ENCODE results near the gene AFF1.

The AFF1 gene

DNA sequence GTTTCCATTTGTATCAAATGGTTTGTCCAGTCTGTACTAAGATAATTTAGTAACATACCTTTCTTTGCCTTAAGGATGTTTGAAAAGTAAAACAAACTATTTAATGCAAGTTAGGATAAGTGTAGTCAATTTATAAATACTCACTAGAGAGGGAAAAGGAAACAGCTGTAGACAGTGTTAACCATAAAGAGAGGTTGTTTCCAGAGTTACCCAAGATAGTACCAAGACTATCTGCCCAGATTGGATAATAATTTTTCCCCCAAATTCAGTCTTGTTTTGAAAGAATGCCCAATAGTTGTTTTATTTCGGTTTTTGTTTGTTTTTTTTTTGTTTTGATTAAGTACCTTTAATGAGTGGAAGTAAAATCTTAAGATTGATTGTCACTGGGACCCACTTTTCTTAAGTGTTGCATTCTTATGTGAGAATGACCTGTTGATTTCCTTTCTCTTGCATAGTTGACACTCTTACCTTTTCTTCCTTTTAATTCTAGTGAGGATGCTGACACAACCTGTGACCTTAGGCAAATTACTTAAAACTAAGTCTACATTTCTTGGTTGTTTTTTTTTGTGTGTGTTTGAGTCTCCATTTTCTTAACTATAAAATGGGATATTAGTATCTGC lies 12.8 kb downstream of the AFF1 start:
- H3K4me3 ChIP-seq (ENCODE audit: low read depth, low read length), result no peak overlapping the region
- in situ Hi-C loops (cut with HindIII; ENCODE audit: low sequenced_read_pairs), result no loop called here
- no peak for DNase-seq (ENCODE audit: low read depth)
- TF ChIP-seq, protein P1, sequence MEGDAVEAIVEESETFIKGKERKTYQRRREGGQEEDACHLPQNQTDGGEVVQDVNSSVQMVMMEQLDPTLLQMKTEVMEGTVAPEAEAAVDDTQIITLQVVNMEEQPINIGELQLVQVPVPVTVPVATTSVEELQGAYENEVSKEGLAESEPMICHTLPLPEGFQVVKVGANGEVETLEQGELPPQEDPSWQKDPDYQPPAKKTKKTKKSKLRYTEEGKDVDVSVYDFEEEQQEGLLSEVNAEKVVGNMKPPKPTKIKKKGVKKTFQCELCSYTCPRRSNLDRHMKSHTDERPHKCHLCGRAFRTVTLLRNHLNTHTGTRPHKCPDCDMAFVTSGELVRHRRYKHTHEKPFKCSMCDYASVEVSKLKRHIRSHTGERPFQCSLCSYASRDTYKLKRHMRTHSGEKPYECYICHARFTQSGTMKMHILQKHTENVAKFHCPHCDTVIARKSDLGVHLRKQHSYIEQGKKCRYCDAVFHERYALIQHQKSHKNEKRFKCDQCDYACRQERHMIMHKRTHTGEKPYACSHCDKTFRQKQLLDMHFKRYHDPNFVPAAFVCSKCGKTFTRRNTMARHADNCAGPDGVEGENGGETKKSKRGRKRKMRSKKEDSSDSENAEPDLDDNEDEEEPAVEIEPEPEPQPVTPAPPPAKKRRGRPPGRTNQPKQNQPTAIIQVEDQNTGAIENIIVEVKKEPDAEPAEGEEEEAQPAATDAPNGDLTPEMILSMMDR (IDR thresholded peaks at IDR 0.05; ENCODE audit: low read depth, low read length, missing control alignments), result no peak

DNA sequence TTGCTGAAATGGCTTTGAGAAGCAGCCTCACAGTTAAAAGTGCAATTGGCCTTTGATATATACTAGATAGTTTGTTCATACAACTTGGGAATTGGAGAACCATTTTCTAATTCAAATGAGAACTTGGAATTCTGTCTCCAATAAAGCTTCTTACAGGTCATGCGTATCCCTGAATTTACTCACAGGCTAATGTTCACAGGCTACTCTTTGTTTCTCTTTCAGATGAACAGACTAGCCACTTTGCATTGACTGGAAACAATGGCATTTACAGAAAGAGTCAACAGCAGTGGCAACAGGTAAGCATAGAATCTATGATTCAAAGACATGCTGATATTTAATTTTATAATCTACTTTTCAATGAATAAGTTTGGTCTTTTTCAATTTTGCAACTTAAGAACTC lies 13.5 kb downstream of the AFF1 start:
- in situ Hi-C loops (cut with HindIII; ENCODE audit: low sequenced_read_pairs), result no loop called here
- no peak for DNase-seq (ENCODE audit: low read depth)
- TF ChIP-seq, protein P1 (IDR thresholded peaks at IDR 0.05; ENCODE audit: low read depth, low read length, missing control alignments), result no peak
- H3K4me3 ChIP-seq (ENCODE audit: low read depth, low read length), result no peak overlapping the region

DNA sequence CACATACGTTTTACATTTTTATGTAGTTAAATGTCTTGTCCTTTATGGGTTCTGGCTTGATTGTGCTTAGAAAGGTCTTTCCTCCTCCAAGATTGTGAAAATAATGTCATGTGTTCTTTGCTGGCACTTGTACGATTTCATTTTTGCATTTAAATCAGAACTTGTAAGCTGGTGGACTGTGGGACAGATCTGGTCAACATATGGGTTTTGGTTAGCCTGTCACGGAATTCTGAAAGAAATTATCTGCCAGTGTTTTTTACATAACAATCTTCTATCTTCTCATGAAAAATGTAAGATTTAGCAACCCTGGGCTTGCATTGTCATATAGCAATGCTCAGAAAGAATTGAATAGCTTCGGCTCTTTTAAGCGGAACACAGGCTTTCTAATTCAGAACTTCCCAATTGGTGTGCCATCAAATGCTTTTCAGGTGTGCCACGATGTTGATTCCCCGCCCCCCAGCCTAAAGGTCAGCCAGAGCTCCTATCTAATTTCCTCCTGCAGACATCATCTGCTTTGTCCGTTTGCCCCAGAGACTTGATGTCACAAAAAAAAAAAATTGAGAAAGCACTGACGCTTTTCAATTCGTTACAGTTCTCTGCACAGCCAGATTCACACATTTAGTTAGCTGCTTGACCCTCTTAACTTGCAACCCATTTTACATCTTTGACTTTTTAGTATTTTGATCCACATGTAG lies 16.2 kb downstream of the AFF1 start:
- DNase-seq (ENCODE audit: low read depth), result no peak
- H3K4me3 ChIP-seq (ENCODE audit: low read depth, low read length), result no peak overlapping the region
- TF ChIP-seq, protein P1 (IDR thresholded peaks at IDR 0.05; ENCODE audit: low read depth, low read length, missing control alignments), result no peak
- in situ Hi-C loops (cut with HindIII; ENCODE audit: low sequenced_read_pairs), result no loop called here

DNA sequence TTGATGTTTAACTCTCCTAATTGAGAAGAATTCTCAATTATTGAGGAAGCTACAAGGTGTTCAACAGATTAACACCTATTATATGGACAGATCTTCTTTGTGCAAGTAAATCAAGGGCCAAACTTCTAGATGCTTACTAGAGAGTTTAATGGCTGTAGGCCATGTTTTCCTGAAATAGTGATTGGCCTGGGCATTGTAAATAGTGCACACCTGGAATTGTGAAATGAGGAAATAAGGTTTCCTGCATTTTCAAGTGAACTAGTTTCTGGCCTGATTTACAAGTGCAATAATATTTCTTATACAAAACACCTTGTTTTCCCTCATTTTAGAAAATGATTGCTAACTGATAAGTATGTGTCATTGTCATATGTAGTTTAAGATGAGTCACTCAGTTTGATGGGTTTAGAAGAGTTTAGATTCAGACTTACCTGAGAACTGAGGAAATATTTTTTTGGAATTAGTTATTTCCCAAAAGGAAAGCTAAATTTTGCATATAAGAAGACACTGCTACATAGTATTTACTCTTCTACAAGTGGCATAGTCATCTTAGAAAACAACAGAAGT lies 21.2 kb downstream of the AFF1 start:
- TF ChIP-seq, protein P1 (IDR thresholded peaks at IDR 0.05; ENCODE audit: low read depth, low read length, missing control alignments), result no peak
- DNase-seq (ENCODE audit: low read depth), result no peak
- in situ Hi-C loops (cut with HindIII; ENCODE audit: low sequenced_read_pairs), result no loop called here
- H3K4me3 ChIP-seq (ENCODE audit: low read depth, low read length), result no peak overlapping the region

DNA sequence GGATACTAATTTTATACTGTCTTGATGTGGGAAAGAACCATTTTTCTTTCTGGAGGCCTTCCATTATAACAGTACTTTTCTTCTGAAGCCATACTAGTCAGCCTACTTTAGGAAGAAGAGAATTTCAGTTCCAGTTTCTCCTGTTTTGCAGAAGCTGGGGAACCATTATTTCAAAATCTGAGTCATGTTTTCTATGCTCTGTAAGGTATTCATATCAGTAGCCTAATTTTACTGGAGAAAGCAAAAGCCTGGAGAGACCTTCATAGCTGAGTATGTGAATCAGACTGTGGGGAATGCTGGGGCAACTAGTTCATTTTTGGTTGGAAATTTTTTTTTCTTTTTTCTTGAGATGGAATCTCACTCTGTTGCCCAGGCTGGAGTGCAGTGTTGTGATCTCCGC lies 22.4 kb downstream of the AFF1 start:
- TF ChIP-seq, protein P1 (IDR thresholded peaks at IDR 0.05; ENCODE audit: low read depth, low read length, missing control alignments), result no peak
- no peak overlapping the region for H3K4me3 ChIP-seq (ENCODE audit: low read depth, low read length)
- DNase-seq (ENCODE audit: low read depth), result no peak
- in situ Hi-C loops (cut with HindIII; ENCODE audit: low sequenced_read_pairs), result no loop called here

DNA sequence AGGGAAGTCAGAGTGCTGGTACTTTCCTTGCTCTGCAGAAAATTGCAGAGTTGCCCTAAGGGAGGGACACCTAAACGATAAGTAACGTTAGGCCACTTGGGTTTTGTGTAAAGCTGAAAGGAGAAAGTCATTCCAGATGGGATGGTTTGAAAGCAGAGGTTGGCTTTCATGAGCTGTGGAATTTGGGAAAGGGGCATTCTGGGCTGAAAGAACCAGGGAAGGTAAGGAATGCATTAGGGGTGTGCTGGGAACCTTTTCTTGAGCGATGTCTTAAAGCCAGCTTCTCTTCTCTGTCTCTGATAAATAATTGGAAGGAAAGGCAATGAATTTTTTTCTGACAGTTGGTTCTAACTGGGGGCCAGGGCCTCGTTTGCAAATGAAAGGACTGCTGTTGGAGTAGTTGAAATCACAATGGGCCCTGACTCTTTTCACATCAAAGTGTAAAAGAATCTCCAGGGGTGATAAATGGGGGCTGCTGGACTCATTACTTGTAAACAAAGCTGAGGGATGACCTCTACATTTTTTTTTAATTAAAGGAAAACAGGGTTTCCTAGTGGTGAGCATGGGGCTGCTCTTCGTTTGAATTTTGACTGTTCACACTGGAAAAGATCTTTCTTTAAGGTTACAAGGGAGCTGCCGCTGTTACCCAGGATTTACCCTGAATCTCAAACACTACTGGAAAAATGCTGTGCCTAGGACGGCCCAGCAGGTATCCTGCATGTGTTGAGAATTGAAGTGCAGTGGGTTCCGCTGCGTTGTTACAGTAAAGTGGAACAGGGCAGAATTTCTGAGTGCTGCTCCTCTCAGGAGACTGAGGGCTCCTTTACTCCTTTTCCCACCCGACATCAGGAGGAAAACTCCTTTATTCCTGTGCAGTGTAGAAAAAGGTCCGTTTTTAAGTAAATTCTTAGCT lies 25.0 kb downstream of the AFF1 start:
- in situ Hi-C loops (cut with HindIII; ENCODE audit: low sequenced_read_pairs), result no loop called here
- TF ChIP-seq, protein P1 (IDR thresholded peaks at IDR 0.05; ENCODE audit: low read depth, low read length, missing control alignments), result no peak
- no peak for DNase-seq (ENCODE audit: low read depth)

More for the DNA sequence above, 25.0 kb downstream of the AFF1 start:
- H3K4me3 ChIP-seq (ENCODE audit: low read depth, low read length), result no peak overlapping the region

Data from astrocyte of the cerebellum (primary cell).